ENCODE data around the gene PBX3.

GRCh38 chr9:125767349-125767748 is 20.2 kb downstream of the PBX3 start:
- TF ChIP-seq ZNF274 (IDR thresholded peaks at IDR 0.05; ENCODE audit: low read depth, low read length): no peak
- no peak for TF ChIP-seq YY1 (IDR thresholded peaks at IDR 0.05; ENCODE audit: insufficient read depth, insufficient read length)

Data from NT2/D1 (cell line).